Measurements from ENCODE around the gene TMEM229B. TPM values are rescaled to one million over a fixed set of nuclear protein-coding genes. Genes with fewer than 3 reads are reported as not detected.

The TMEM229B gene
- total and polyA plus RNA-seq, 2 of the 4 experiments (the other 2 are of a cell fraction) = under 0.01 TPM; not detected in 1

GRCh38 chr14:67501670-67502069 is 13.1 kb upstream of the TMEM229B start:
- dilution Hi-C loops (cut with HindIII; ENCODE audit: low sequenced_read_pairs, unreplicated experiment) (no loop called here), in situ Hi-C loops (cut with MboI; ENCODE audit: low sequenced_read_pairs) (no loop called here), intact Hi-C loops (cut with micrococcal nuclease) (no loop called here)
- Histone ChIP-seq H3K36me3 (ENCODE audit: control insufficient read depth, insufficient read depth, low read length) (no peaks in the 10 kb centered on the region), H3K9me3 (ENCODE audit: control insufficient read depth, insufficient read depth, low read length) (no peaks in the 10 kb centered on the region), H3K14ac (replicated peaks; ENCODE audit: low read depth, low read length) (no peak overlapping the region), H3K4me2 (ENCODE audit: low read depth, low read length) (no peak overlapping the region), H3K4ac (ENCODE audit: low read depth, low read length) (no peak overlapping the region), H3K27ac (ENCODE audit: insufficient read depth, low read length) (no peak overlapping the region), H4K91ac (ENCODE audit: insufficient read depth, low read depth, low read length) (no peak overlapping the region), H3K27me3 (ENCODE audit: control insufficient read depth, insufficient read depth, low read length) (peaks cover 8% of the 10 kb centered on the region), H3K18ac (ENCODE audit: low read depth, low read length) (no peak overlapping the region), H4K5ac (ENCODE audit: low read depth, low read length) (no peak overlapping the region), H3K79me1 (ENCODE audit: low read depth in 1 of 2, low read length in 2 of 2) (no peaks in the 10 kb centered on the region), H3K56ac (ENCODE audit: extremely low read depth, insufficient read depth, low read length) (no peak overlapping the region), H2BK15ac (ENCODE audit: low read depth, low read length) (no peak overlapping the region), H4K8ac (ENCODE audit: low read depth in 2 of 2, low read length in 2 of 2) (no peak overlapping the region), H4K20me1 (ENCODE audit: insufficient read depth, low read length) (no peaks in the 10 kb centered on the region), H2BK5ac (ENCODE audit: low read depth, low read length, poor library complexity, severe bottlenecking) (no peak overlapping the region), H2BK20ac (ENCODE audit: low read depth, low read length) (no peak overlapping the region), H3K23ac (ENCODE audit: low read depth, low read length) (no peak overlapping the region), H3K9me1 (ENCODE audit: insufficient read depth, low read length) (no peaks in the 10 kb centered on the region), H2AK5ac (ENCODE audit: low read depth, low read length) (no peak overlapping the region), H2AFZ (replicated peaks; ENCODE audit: low read length, poor library complexity) (no peak overlapping the region), H2AK9ac (replicated peaks; ENCODE audit: low read depth, low read length, poor library complexity) (no peak overlapping the region), H3K4me1 (ENCODE audit: control insufficient read depth, insufficient read depth, low read length) (no peaks in the 10 kb centered on the region), H3K4me3 (ENCODE audit: insufficient read depth, low read depth, low read length) (no peak overlapping the region), H3K9ac (ENCODE audit: low read depth, low read length) (no peak overlapping the region), H2BK120ac (ENCODE audit: low read depth, low read length) (no peak overlapping the region)
- TF ChIP-seq RCOR1 (IDR thresholded peaks at IDR 0.05; ENCODE audit: insufficient replicate concordance, low read length) (no peak), MAZ (IDR thresholded peaks at IDR 0.05; ENCODE audit: borderline replicate concordance, low read depth, low read length) (no peak), MXI1 (IDR thresholded peaks at IDR 0.05; ENCODE audit: borderline replicate concordance, low read depth, low read length) (no peak), SMC3 (IDR thresholded peaks at IDR 0.05; ENCODE audit: low read depth, low read length) (no peak), POLR2A (IDR thresholded peaks at IDR 0.05; ENCODE audit: low read depth, low read length) (no peak), CEBPB (IDR thresholded peaks at IDR 0.05; ENCODE audit: low read depth, low read length) (no peak), NFE2L2 (IDR thresholded peaks at IDR 0.05; ENCODE audit: low read depth, low read length) (no peak), CHD1 (IDR thresholded peaks at IDR 0.05; ENCODE audit: low read depth, low read length) (no peak), FOS (IDR thresholded peaks at IDR 0.05; ENCODE audit: low read depth, low read length) (no peak), USF2 (IDR thresholded peaks at IDR 0.05; ENCODE audit: low read depth, low read length) (no peak), RFX5 (IDR thresholded peaks at IDR 0.05; ENCODE audit: low read depth, low read length) (no peak)
- BruUV-seq (replicated peaks) = no TSS peak
- CTCF ChIA-PET = no interaction called here
- DNase-seq (no peak), ATAC-seq (ENCODE audit: low read depth) (no peak)
- no CpG with 5 or more reads among the region's 4 CpGs for WGBS, 2 experiments (ENCODE audit: extremely low coverage in 2 of 2, insufficient read length in 1 of 2)
- POLR2A ChIA-PET (ENCODE audit: unreplicated experiment) = no interaction called here
